NB4 (cell line): ENCODE measurements around the gene ZCCHC7.

Experiments
- MYC ChIP-seq: IDR thresholded peaks from 2 replicates; pipeline ENCODE4 v1.6.1; 2011; ENCODE audit warnings: low read depth, low read length
- POLR2A ChIP-seq: IDR thresholded peaks from 2 replicates; pipeline ENCODE4 v1.6.1; 2011; ENCODE audit warnings: mild to moderate bottlenecking; ENCODE audit not compliant: insufficient read length; ENCODE audit errors: extremely low read depth
- TF ChIP-seq, protein P1 (sequence below): IDR thresholded peaks from one replicate; pipeline ENCODE4 v1.5.1; 2012; ENCODE audit warnings: low read depth, low read length
- TF ChIP-seq, protein P2 (sequence below): IDR thresholded peaks from 2 replicates; pipeline ENCODE4 v1.6.1; 2011; ENCODE audit warnings: low read depth, low read length

DNA sequence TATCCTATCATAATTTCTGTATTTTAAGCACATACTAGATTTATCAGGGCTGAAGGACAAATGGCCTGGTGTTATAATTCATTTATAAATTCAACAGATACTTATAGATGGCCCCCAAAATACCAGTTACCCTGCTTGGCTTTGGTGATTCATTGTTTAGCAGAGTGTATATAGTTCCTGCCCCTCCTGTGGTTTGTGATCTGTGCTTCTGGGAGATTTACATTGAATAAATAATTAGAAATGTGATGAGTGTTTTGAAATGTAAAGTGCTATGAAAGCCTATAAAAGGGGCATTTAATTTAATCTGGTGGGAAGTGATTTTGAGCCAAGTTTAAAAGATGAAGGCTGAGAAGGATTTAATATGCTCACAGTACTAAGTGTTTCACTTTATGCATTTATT, 36.7 kb upstream of the ZCCHC7 start:
- TF ChIP-seq, protein P1, sequence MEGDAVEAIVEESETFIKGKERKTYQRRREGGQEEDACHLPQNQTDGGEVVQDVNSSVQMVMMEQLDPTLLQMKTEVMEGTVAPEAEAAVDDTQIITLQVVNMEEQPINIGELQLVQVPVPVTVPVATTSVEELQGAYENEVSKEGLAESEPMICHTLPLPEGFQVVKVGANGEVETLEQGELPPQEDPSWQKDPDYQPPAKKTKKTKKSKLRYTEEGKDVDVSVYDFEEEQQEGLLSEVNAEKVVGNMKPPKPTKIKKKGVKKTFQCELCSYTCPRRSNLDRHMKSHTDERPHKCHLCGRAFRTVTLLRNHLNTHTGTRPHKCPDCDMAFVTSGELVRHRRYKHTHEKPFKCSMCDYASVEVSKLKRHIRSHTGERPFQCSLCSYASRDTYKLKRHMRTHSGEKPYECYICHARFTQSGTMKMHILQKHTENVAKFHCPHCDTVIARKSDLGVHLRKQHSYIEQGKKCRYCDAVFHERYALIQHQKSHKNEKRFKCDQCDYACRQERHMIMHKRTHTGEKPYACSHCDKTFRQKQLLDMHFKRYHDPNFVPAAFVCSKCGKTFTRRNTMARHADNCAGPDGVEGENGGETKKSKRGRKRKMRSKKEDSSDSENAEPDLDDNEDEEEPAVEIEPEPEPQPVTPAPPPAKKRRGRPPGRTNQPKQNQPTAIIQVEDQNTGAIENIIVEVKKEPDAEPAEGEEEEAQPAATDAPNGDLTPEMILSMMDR, result no peak
- TF ChIP-seq, protein P2, sequence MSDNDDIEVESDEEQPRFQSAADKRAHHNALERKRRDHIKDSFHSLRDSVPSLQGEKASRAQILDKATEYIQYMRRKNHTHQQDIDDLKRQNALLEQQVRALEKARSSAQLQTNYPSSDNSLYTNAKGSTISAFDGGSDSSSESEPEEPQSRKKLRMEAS, result no peak
- TF ChIP-seq POLR2A (no peak), MYC (no peak)
